HuH-7.5 (cell line): Measurements from ENCODE around the gene CCDC192.

Source experiments
- DNase-seq: peaks from one replicate; pipeline ENCODE4 v3.0.0; 2011; ENCODE audit warnings: low spot score

Gene CCDC192

DNA sequence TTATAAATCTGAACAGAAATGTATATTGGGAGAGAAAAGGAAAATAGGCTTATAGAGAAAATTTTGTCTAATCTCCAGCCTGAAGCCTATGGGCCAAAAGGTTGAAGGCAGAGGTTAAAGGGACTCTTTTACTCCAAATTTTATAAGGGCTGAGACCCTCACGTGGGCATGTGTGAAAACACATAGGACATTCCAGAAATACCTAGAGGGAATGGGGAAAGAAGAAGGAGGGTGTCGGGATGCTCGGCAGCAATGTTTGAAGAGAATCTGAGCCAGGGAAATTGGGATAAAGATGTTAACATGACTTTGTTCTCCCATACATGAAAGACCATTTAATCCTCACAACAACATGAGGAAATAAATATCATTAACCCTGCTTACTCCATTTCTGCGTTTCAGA is 278.3 kb downstream of the CCDC192 start:
- DNase-seq = no peak

DNA sequence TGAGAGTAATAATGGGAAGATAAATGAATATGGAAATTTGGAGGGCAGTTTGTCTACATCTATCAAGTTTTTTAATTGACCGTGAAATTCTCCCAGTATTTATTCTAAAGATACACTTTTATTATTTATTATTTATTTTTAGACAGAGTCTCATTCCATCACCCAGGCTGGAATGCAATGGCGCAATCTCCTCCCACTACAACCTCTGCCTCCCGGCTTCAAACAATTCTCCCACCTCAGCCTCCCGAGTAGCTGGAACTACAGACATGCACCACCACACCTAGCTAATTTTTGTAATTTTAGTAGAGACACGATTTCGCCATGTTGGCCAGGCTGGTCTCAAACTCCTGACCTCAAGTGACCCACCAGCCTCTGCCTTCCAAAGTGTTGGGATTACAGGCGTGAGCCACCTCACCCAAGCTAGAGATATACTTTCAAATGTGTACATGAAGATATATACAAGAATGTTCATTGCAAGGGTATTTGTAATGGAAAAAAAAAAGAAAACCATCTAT is 282.7 kb downstream of the CCDC192 start:
- no peak for DNase-seq

- DNase-seq = no peak
Measured at GRCh38 chr5:127987354-127988145, 284.4 kb downstream of the CCDC192 start.

DNA sequence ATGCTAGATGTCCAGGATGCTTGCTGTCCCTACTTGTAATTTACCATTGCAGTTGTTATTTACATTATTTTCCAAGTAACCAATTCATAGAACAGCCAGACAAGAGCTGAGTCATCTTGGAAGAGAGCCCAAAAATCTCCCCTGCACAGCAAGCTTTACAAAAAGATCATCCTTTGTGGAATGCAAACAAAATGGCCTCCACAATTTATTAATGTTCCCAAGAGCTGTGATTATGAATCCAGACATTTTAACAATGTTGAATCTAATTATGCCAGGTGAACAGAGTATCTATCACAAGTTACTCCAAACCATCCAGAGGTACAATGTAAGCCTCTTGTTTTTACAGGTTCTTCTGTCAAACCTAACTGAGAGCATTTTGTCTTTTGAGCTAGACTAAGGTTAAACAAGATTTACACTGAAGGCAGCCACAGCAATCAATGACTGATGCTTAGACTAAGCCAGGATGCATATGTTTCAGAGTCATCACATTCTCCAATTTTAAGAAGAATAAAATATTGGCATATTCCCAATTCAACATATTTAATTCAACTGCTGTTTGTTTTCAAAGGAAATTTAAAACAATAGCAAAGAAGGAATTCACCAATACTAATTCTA is 285.1 kb downstream of the CCDC192 start:
- no peak for DNase-seq
